Choroid plexus epithelial cell (primary cell): ENCODE results near the gene GPR141.

Experiments
- DNase-seq: peaks from one replicate; pipeline ENCODE4 v3.0.0-alpha.2; 2010; ENCODE audit warnings: low read depth
- H3K4me3 ChIP-seq: 2 replicates; pipeline ENCODE4 v1.5.1; 2011; ENCODE audit warnings: low read depth, mild to moderate bottlenecking, control low read depth, low read length, moderate library complexity
- CTCF ChIP-seq: conservative IDR thresholded peaks from 2 replicates; pipeline ENCODE4 v1.5.1; 2011; ENCODE audit warnings: low read depth, mild to moderate bottlenecking, control low read depth, inconsistent platforms, low read length, moderate library complexity

Gene GPR141

GRCh38 chr7:37771801-37772200 is 88.2 kb downstream of the GPR141 start:
- no peak overlapping the region for H3K4me3 ChIP-seq
- DNase-seq = no peak
- TF ChIP-seq CTCF = no peak

GRCh38 chr7:37775921-37776320 is 92.4 kb downstream of the GPR141 start:
- TF ChIP-seq CTCF = no peak

GRCh38 chr7:37781156-37781555 is 97.6 kb downstream of the GPR141 start:
- H3K4me3 ChIP-seq = no peak overlapping the region
- DNase-seq = no peak
- no peak for TF ChIP-seq CTCF

More at GRCh38 chr7:37775921-37776320, 92.4 kb downstream of the GPR141 start:
- no peak for DNase-seq
- H3K4me3 ChIP-seq = no peak overlapping the region

GRCh38 chr7:37782166-37782565 is 98.6 kb downstream of the GPR141 start:
- no peak overlapping the region for H3K4me3 ChIP-seq
- no peak for DNase-seq
- TF ChIP-seq CTCF = no peak

GRCh38 chr7:37784015-37784414 is 100.4 kb downstream of the GPR141 start:
- TF ChIP-seq CTCF = no peak
- no peak overlapping the region for H3K4me3 ChIP-seq
- no peak for DNase-seq

- no peak for DNase-seq
- no peak for TF ChIP-seq CTCF
- H3K4me3 ChIP-seq = no peak overlapping the region
These were observed 103.4 kb downstream of the GPR141 start for GRCh38 chr7:37786741-37787569.
